ENCODE measurements around the gene GIPC3.

GIPC3 gene

DNA sequence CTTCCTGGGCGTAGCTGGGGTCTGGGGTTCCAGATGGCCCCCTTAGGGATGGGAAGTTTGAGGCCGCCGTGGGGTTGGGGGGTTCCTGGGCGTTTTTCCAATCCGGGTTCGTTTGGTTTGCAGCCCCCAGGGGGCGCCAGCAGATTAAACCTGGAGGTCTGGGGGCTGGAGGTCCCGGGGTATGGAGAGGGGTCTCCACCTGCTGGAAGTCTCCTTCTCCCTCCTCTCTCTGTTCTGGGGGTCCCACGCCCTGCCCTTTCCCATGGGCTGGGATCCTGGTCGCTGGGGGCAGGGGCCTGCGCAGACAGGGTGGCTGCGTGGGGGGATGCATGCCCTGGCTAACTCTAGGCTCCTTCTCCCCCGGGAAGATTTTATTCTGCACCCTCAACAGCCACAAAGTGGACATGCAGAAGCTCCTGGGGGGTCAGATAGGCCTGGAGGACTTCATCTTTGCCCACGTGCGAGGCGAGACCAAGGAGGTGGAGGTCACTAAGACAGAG is 899 bp downstream of the GIPC3 start:
- TF ChIP-seq, protein P1, sequence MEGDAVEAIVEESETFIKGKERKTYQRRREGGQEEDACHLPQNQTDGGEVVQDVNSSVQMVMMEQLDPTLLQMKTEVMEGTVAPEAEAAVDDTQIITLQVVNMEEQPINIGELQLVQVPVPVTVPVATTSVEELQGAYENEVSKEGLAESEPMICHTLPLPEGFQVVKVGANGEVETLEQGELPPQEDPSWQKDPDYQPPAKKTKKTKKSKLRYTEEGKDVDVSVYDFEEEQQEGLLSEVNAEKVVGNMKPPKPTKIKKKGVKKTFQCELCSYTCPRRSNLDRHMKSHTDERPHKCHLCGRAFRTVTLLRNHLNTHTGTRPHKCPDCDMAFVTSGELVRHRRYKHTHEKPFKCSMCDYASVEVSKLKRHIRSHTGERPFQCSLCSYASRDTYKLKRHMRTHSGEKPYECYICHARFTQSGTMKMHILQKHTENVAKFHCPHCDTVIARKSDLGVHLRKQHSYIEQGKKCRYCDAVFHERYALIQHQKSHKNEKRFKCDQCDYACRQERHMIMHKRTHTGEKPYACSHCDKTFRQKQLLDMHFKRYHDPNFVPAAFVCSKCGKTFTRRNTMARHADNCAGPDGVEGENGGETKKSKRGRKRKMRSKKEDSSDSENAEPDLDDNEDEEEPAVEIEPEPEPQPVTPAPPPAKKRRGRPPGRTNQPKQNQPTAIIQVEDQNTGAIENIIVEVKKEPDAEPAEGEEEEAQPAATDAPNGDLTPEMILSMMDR (IDR thresholded peaks at IDR 0.05; ENCODE audit: low read depth, low read length, missing control alignments), result peak; percentile 58
- no peak overlapping the region for H3K4me3 ChIP-seq (ENCODE audit: low read depth, low read length)
- in situ Hi-C loops (cut with HindIII; ENCODE audit: low sequenced_read_pairs), result no loop called here
- no peak for DNase-seq (ENCODE audit: low read depth)

DNA sequence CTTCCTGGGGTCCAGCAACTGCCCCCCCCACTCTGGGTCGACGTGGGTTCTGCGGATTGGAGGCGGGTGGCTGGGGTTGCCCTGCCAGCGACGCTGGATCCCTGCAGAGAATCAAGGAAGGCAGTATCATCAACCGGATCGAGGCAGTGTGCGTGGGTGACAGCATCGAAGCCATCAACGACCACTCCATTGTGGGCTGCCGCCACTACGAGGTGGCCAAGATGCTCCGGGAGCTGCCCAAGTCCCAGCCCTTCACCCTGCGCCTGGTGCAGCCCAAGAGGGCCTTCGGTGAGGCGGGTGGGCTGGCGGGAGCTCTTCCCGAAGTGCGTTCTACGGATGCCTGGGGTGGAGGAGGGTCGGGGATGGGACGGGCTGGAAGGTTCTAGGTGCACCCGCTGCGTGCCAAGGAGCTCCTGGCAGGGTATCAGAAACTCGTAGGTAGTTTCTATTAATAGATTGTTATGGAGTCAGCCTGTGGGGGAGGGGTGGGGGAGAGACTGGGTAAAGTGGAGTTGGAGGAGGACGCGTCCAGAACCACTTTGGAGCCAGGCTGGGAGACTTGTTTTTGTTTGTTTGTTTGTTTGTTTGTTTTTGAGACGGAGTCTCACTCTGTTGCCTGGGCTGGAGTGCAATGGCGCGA is 1.5 kb downstream of the GIPC3 start:
- TF ChIP-seq, protein P1 (IDR thresholded peaks at IDR 0.05; ENCODE audit: low read depth, low read length, missing control alignments), result no peak
- no peak for DNase-seq (ENCODE audit: low read depth)
- H3K4me3 ChIP-seq (ENCODE audit: low read depth, low read length), result no peak overlapping the region
- in situ Hi-C loops (cut with HindIII; ENCODE audit: low sequenced_read_pairs), result no loop called here

DNA sequence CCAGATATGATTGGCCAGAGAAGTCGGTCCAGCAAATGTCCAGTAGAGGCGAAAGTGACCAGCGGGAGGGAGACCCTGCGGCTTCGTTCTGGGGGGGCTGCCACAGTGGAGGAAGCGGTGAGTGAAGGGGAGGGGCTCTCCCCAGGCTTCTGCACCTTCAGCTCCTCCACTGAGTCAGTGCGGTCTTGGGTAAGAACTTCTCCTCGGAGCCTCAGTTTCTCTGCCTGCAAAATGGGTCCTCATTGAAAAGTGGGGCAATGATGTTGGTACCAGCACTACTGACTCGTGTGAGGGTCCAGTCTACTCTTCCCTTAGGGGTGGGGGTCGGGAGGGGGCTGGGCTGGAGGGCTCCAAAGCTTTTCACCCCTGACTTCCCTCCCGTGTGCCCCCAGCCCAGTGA is 4.2 kb downstream of the GIPC3 start:
- TF ChIP-seq, protein P1 (IDR thresholded peaks at IDR 0.05; ENCODE audit: low read depth, low read length, missing control alignments), result no peak
- H3K4me3 ChIP-seq (ENCODE audit: low read depth, low read length), result no peak overlapping the region
- in situ Hi-C loops (cut with HindIII; ENCODE audit: low sequenced_read_pairs), result no loop called here
- no peak for DNase-seq (ENCODE audit: low read depth)

DNA sequence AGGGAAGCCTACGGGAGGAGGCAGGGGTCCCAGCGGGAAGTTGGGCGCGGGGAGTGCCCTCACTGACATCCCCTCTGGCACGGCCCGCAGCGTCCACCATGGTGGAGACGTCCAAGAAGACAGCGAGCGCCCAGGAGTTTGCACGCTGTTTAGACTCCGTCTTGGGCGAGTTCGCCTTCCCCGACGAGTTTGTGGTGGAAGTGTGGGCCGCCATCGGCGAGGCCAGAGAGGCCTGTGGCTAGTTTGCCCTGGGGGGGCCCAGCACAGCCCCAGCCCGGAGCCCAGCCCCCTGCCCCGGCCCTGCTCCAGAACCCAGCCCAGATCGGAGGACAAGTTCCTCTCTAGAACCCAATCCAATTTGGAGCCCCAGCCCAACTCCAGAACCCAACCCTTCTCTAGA is 4.7 kb downstream of the GIPC3 start:
- TF ChIP-seq, protein P1 (IDR thresholded peaks at IDR 0.05; ENCODE audit: low read depth, low read length, missing control alignments), result no peak
- in situ Hi-C loops (cut with HindIII; ENCODE audit: low sequenced_read_pairs), result no loop called here
- DNase-seq (ENCODE audit: low read depth), result no peak

DNA sequence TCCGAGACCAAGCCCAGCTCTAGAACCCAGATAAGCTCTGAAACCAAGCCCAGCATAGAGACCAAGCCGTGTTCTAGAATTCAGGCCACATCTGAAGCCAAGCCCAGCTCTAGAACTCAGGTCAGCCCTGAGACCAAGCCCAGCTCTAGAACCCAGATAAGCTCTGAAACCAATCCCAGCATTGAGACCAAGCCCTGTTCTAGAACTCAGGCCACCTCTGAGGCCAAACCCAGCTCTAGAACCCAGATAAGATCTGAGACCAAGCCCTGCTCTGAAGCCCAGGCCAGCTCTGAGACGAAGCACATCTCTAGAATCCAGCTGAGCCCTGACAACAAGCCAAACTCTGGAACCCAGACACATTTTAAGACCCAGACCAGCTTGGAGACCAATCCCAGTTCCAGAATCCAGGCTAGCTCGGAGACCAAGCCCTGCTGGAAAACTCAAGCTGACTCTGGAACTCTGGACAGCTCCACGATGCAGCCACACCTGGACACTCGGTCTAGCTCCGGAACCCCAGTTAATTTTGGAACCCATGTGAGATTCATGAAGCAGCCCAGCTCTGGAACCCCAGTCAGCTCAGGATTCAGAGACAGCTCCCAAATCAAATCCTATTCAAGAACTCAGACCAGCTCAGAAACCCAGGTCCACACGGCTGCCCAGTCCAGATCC is 5.8 kb downstream of the GIPC3 start:
- TF ChIP-seq, protein P1 (IDR thresholded peaks at IDR 0.05; ENCODE audit: low read depth, low read length, missing control alignments), result no peak
- no peak for DNase-seq (ENCODE audit: low read depth)
- no peak overlapping the region for H3K4me3 ChIP-seq (ENCODE audit: low read depth, low read length)
- in situ Hi-C loops (cut with HindIII; ENCODE audit: low sequenced_read_pairs), result no loop called here

More for the DNA sequence above, 4.7 kb downstream of the GIPC3 start:
- no peak overlapping the region for H3K4me3 ChIP-seq (ENCODE audit: low read depth, low read length)

DNA sequence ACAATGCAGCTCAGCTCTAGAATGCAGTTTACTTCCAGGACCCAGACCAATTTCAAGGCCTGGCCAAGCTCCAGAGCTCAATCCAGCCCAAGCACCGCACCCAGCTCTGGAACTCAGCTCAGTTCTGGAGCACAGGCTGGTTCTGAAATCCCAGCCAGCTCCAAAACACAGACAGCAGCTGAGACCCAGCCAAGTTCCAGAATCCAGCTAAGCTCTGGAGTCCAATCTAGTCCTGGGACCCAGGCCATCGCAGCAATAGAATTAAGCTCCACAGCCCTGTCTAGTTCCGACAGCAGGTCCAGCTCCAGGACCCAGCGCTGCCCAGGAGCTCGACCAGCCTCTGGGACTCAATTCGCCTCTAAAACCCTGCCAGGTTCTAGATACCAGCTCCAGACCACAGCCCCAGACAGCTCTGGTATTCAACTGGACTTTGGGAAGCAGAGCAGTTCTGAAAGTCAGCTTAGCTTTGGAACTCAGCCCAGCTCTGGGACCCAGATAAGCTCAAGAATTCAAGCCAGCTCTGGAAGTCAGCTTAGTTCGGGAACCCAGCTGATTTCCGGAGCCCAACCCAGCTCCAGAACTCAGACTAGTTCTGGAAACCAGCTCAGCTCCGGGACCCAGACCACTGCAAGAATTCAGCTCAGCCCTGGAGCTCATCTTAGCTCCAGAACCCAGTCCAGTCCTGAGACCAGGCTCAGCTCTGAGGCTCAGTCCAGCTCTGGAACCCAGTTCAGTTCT is 6.8 kb downstream of the GIPC3 start:
- TF ChIP-seq, protein P1 (IDR thresholded peaks at IDR 0.05; ENCODE audit: low read depth, low read length, missing control alignments), result no peak
- H3K4me3 ChIP-seq (ENCODE audit: low read depth, low read length), result no peak overlapping the region
- in situ Hi-C loops (cut with HindIII; ENCODE audit: low sequenced_read_pairs), result no loop called here
- no peak for DNase-seq (ENCODE audit: low read depth)

Measured in astrocyte of the cerebellum (primary cell).